K562 (cell line): Measurements from ENCODE around the gene RNF141. TPM values are rescaled to one million over a fixed set of nuclear protein-coding genes. Genes with fewer than 3 reads are reported as not detected.

Experiments
- ADNP ChIP-seq: fragments of 200-800 bp; sonication (Bioruptor generic); IDR thresholded peaks from 2 replicates; pipeline ENCODE4 v1.6.1; 2016; ENCODE audit warnings: missing genetic modification characterization, missing compliant biosample characterization
- CBX2 ChIP-seq: fragments of 200-600 bp; sonication (generic); IDR thresholded peaks from one replicate; pipeline ENCODE4 v1.6.1; 2012; ENCODE audit warnings: mild to moderate bottlenecking, low read length, inconsistent platforms; ENCODE audit not compliant: insufficient read depth, poor library complexity, severe bottlenecking
- CREB1 ChIP-seq, 2 experiments: sonication (generic) in 1 of 2; formaldehyde crosslinking in 1 of 2; IDR thresholded peaks; 2 replicates each; pipeline versions ENCODE4 v1.6.1 to v1.8.0; 2012 to 2022; ENCODE audit warnings: inconsistent platforms in 1 of 2, mild to moderate bottlenecking in 1 of 2, missing genetic modification reagents in 1 of 2, moderate library complexity in 1 of 2
- FIP1L1 ChIP-seq: fragments of 200-400 bp; formaldehyde crosslinking; IDR thresholded peaks from 2 replicates; pipeline ENCODE4 v1.6.1; 2018; ENCODE audit warnings: mild to moderate bottlenecking, low read depth, low read length; ENCODE audit not compliant: poor library complexity, severe bottlenecking
- HNRNPK ChIP-seq: fragments of 200-400 bp; formaldehyde crosslinking; IDR thresholded peaks from one replicate; pipeline ENCODE4 v1.6.1; 2018; ENCODE audit warnings: mild to moderate bottlenecking, low read depth, low read length; ENCODE audit not compliant: poor library complexity, severe bottlenecking
- NEUROD1 ChIP-seq: fragments of 150-350 bp; IDR thresholded peaks from 2 replicates; pipeline ENCODE4 v1.6.1; 2014; ENCODE audit warnings: borderline replicate concordance, low read length, low read depth; ENCODE audit not compliant: partially characterized antibody
- NFRKB ChIP-seq: fragments of 450-650 bp; IDR thresholded peaks from 2 replicates; pipeline ENCODE4 v1.6.1; 2016; ENCODE audit warnings: low read depth
- NR0B1 ChIP-seq: fragments of 450-650 bp; IDR thresholded peaks from one replicate; pipeline ENCODE4 v1.6.1; 2018; ENCODE audit warnings: mild to moderate bottlenecking, moderate library complexity; ENCODE audit not compliant: partially characterized antibody
- NR2C1 ChIP-seq, 2 experiments: fragments of 450-650 bp; IDR thresholded peaks; 2 replicates each; pipeline ENCODE4 v1.6.1; 2017; ENCODE audit warnings: mild to moderate bottlenecking in 2 of 2, antibody characterized with exemption in 1 of 2, inconsistent platforms in 1 of 2, missing compliant biosample characterization in 1 of 2, missing genetic modification characterization in 1 of 2
- SRSF1 ChIP-seq: fragments of 200-400 bp; formaldehyde crosslinking; IDR thresholded peaks from 2 replicates; pipeline ENCODE4 v1.6.1; 2017; ENCODE audit warnings: mild to moderate bottlenecking, low read depth, low read length, moderate library complexity
- TEAD4 ChIP-seq, 2 experiments: sonication (generic) in 1 of 2; formaldehyde crosslinking in 1 of 2; IDR thresholded peaks; 2 replicates each; pipeline versions ENCODE4 v1.6.1 to v1.8.0; 2012 to 2022; ENCODE audit warnings: borderline replicate concordance in 1 of 2, inconsistent platforms in 1 of 2, low read length in 1 of 2, mild to moderate bottlenecking in 1 of 2, missing genetic modification reagents in 1 of 2
- ZC3H4 ChIP-seq: sonication (generic); formaldehyde crosslinking; IDR thresholded peaks from 2 replicates; pipeline ENCODE4 v1.9.0; 2021; ENCODE audit warnings: missing genetic modification reagents, borderline replicate concordance
- ZC3H8 ChIP-seq: fragments of 450-650 bp; IDR thresholded peaks from 2 replicates; pipeline ENCODE4 v1.6.1; 2017
- ZNF274 ChIP-seq: IDR thresholded peaks from 2 replicates; pipeline ENCODE4 v1.6.1; 2011; ENCODE audit warnings: low read depth, mild to moderate bottlenecking, low read length, moderate library complexity, borderline replicate concordance
- polyA plus RNA-seq, 8 experiments: library from polyadenylated mRNA; depleted of rRNA in 4 of 8; stranded (reverse) in 5 of 8; unstranded in 3 of 8; fragments of >200 nt; fragmentation: Nextera tagmentation in 2 of 8; fragmentation: Illumina TruSeq in 1 of 8; extraction: Ambion mirVana in 2 of 8; extraction: Trizol in 1 of 8; gene quantifications; 2 replicates each; pipeline versions ENCODE4 v1.2.1 to v1.2.3, GENCODE V29; 2011 to 2014; ENCODE audit warnings: inconsistent platforms in 1 of 8, missing spikeins in 1 of 8
- total RNA-seq, 7 experiments: library from RNA; depleted of rRNA in 6 of 7; stranded (reverse); fragments of >200 nt in 6 of 7; fragmentation: Illumina TruSeq in 2 of 7; extraction: Trizol in 2 of 7; gene quantifications; 2 replicates each; pipeline versions ENCODE4 v1.2.1 to v1.2.3, GENCODE V29; 2011 to 2021; ENCODE audit warnings: low replicate concordance in 1 of 7
- TF ChIP-seq, protein P1 (sequence below), 2 experiments: fragments of 450-650 bp; IDR thresholded peaks; 2 replicates each; pipeline ENCODE4 v1.6.1; 2016
- TF ChIP-seq, protein P2 (sequence below): IDR thresholded peaks from 2 replicates; pipeline ENCODE4 v1.6.1; 2012; ENCODE audit warnings: low read depth, low read length, improper control_type of control experiment, borderline replicate concordance
- TF ChIP-seq, protein P3 (sequence below): fragments of 250-450 bp; sonication (Bioruptor Pico); IDR thresholded peaks from 2 replicates; pipeline ENCODE4 v1.4.0; 2020
- TF ChIP-seq, protein P4 (sequence below): sonication (generic); formaldehyde crosslinking; IDR thresholded peaks from 2 replicates; pipeline ENCODE4 v1.9.0; 2022; ENCODE audit warnings: mild to moderate bottlenecking, missing genetic modification reagents

The RNF141 gene
- total and polyA plus RNA-seq, 9 of the 15 experiments (the other 6 are each of a cell fraction or from before 2014, with no cell fraction given), result 9.7 to 51.9 (median 18.9) TPM

GRCh38 chr11:10540915-10541560 is at the start of gene RNF141 (continued):
- TF ChIP-seq CREB1 (IDR thresholded peaks at IDR 0.05), result peak; percentile 97
- peak; percentile 99 for TF ChIP-seq CREB1 (CRISPR knock-in tag; IDR thresholded peaks at IDR 0.05)
- TF ChIP-seq FIP1L1, result peak; percentile 42
- 0 out of 2 replicates have a peak, but pooled peaks have one; percentile 33 for TF ChIP-seq NR2C1 (IDR thresholded peaks at IDR 0.05)
- TF ChIP-seq NR2C1 (tag; IDR thresholded peaks at IDR 0.05), result no peak
- no peak for TF ChIP-seq ZC3H8
- TF ChIP-seq, protein P1, sequence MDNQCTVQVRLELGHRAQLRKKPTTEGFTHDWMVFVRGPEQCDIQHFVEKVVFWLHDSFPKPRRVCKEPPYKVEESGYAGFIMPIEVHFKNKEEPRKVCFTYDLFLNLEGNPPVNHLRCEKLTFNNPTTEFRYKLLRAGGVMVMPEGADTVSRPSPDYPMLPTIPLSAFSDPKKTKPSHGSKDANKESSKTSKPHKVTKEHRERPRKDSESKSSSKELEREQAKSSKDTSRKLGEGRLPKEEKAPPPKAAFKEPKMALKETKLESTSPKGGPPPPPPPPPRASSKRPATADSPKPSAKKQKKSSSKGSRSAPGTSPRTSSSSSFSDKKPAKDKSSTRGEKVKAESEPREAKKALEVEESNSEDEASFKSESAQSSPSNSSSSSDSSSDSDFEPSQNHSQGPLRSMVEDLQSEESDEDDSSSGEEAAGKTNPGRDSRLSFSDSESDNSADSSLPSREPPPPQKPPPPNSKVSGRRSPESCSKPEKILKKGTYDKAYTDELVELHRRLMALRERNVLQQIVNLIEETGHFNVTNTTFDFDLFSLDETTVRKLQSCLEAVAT (IDR thresholded peaks at IDR 0.05), result peak in 1 of 2 experiments; percentile 80; a peak in 1 of 4 replicates
- TF ChIP-seq CBX2, result no peak
- 0 out of 2 replicates have a peak, but pooled peaks have one; percentile 10 for TF ChIP-seq TEAD4 (IDR thresholded peaks at IDR 0.05; ENCODE audit: low read length)
- no peak for TF ChIP-seq TEAD4 (CRISPR knock-in tag; IDR thresholded peaks at IDR 0.05; ENCODE audit: borderline replicate concordance)
- no peak for TF ChIP-seq HNRNPK
- TF ChIP-seq NEUROD1, result peak; percentile 59
- TF ChIP-seq ADNP (tag), result no peak
- TF ChIP-seq, protein P2, sequence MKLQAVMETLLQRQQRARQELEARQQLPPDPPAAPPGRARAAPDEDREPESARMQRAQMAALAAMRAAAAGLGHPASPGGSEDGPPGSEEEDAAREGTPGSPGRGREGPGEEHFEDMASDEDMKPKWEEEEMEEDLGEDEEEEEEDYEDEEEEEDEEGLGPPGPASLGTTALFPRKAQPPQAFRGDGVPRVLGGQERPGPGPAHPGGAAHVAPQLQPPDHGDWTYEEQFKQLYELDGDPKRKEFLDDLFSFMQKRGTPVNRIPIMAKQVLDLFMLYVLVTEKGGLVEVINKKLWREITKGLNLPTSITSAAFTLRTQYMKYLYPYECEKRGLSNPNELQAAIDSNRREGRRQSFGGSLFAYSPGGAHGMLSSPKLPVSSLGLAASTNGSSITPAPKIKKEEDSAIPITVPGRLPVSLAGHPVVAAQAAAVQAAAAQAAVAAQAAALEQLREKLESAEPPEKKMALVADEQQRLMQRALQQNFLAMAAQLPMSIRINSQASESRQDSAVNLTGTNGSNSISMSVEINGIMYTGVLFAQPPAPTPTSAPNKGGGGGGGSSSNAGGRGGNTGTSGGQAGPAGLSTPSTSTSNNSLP, result no peak
- TF ChIP-seq, protein P3, sequence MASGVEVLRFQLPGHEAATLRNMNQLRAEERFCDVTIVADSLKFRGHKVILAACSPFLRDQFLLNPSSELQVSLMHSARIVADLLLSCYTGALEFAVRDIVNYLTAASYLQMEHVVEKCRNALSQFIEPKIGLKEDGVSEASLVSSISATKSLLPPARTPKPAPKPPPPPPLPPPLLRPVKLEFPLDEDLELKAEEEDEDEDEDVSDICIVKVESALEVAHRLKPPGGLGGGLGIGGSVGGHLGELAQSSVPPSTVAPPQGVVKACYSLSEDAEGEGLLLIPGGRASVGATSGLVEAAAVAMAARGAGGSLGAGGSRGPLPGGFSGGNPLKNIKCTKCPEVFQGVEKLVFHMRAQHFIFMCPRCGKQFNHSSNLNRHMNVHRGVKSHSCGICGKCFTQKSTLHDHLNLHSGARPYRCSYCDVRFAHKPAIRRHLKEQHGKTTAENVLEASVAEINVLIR, result peak; percentile 96
- TF ChIP-seq, protein P4, sequence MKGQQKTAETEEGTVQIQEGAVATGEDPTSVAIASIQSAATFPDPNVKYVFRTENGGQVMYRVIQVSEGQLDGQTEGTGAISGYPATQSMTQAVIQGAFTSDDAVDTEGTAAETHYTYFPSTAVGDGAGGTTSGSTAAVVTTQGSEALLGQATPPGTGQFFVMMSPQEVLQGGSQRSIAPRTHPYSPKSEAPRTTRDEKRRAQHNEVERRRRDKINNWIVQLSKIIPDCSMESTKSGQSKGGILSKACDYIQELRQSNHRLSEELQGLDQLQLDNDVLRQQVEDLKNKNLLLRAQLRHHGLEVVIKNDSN, result no peak
- TF ChIP-seq ZNF274, result no peak
- TF ChIP-seq SRSF1, result no peak
- TF ChIP-seq NFRKB, result peak; percentile 48; the same call in 1 of the 2 replicates
- no peak for TF ChIP-seq NR0B1
- no peak for TF ChIP-seq ZC3H4 (CRISPR knock-in tag)
